Measurements from ENCODE around the gene CASS4. TPM values are rescaled to one million over a fixed set of nuclear protein-coding genes. Genes with fewer than 3 reads are reported as not detected.

CASS4 gene
- total RNA-seq, 1 experiment from 2014 or later, result 0.15 TPM

DNA sequence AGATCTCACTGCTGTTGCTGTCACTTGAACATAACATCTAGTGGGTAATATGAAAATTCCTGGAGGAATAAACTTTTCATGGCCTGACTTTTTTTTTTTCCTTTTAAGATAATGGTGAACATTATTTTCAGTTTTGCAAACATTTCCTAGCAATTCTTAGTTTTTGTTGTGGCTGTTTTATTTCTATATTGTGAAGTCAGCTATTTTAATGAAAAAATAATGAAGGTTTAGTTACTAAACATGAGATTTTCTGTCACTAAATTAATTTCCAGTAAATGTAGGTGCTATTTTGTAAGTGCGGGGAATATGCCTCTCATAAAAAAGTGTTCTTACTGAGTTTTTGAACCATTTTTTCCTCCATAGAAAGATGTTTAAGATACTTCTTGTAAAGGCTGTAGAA is 89.1 kb downstream of the CASS4 start:
- intact Hi-C loops (cut with micrococcal nuclease; ENCODE audit: unreplicated experiment) (no loop called here), in situ Hi-C loops (cut with HindIII; ENCODE audit: low pct_unique_long_range_greater_than_20kb, low sequenced_read_pairs) (no loop called here)
- H3K27ac ChIP-seq (ENCODE audit: low read length), result no peak overlapping the region
- H3K4me1 ChIP-seq (ENCODE audit: control insufficient read depth, insufficient read depth, low read length), result no peaks in the 10 kb centered on the region
- TF ChIP-seq, protein P1, sequence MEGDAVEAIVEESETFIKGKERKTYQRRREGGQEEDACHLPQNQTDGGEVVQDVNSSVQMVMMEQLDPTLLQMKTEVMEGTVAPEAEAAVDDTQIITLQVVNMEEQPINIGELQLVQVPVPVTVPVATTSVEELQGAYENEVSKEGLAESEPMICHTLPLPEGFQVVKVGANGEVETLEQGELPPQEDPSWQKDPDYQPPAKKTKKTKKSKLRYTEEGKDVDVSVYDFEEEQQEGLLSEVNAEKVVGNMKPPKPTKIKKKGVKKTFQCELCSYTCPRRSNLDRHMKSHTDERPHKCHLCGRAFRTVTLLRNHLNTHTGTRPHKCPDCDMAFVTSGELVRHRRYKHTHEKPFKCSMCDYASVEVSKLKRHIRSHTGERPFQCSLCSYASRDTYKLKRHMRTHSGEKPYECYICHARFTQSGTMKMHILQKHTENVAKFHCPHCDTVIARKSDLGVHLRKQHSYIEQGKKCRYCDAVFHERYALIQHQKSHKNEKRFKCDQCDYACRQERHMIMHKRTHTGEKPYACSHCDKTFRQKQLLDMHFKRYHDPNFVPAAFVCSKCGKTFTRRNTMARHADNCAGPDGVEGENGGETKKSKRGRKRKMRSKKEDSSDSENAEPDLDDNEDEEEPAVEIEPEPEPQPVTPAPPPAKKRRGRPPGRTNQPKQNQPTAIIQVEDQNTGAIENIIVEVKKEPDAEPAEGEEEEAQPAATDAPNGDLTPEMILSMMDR (IDR thresholded peaks at IDR 0.05), result no peak
- TF ChIP-seq, protein P2, sequence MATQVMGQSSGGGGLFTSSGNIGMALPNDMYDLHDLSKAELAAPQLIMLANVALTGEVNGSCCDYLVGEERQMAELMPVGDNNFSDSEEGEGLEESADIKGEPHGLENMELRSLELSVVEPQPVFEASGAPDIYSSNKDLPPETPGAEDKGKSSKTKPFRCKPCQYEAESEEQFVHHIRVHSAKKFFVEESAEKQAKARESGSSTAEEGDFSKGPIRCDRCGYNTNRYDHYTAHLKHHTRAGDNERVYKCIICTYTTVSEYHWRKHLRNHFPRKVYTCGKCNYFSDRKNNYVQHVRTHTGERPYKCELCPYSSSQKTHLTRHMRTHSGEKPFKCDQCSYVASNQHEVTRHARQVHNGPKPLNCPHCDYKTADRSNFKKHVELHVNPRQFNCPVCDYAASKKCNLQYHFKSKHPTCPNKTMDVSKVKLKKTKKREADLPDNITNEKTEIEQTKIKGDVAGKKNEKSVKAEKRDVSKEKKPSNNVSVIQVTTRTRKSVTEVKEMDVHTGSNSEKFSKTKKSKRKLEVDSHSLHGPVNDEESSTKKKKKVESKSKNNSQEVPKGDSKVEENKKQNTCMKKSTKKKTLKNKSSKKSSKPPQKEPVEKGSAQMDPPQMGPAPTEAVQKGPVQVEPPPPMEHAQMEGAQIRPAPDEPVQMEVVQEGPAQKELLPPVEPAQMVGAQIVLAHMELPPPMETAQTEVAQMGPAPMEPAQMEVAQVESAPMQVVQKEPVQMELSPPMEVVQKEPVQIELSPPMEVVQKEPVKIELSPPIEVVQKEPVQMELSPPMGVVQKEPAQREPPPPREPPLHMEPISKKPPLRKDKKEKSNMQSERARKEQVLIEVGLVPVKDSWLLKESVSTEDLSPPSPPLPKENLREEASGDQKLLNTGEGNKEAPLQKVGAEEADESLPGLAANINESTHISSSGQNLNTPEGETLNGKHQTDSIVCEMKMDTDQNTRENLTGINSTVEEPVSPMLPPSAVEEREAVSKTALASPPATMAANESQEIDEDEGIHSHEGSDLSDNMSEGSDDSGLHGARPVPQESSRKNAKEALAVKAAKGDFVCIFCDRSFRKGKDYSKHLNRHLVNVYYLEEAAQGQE (IDR thresholded peaks at IDR 0.05; ENCODE audit: insufficient read depth in 1 of 2, low read depth in 2 of 2, low read length in 1 of 2), result no peak
- TF ChIP-seq POLR2AphosphoS5 (IDR thresholded peaks at IDR 0.05; ENCODE audit: low read depth, low read length), result no peak
- TF ChIP-seq TCF7L2 (IDR thresholded peaks at IDR 0.05; ENCODE audit: low read depth, low read length), result no peak
- no peak for TF ChIP-seq SIN3A (IDR thresholded peaks at IDR 0.05; ENCODE audit: borderline replicate concordance, insufficient read depth, low read depth, low read length)
- peaks cover 2% of the 10 kb centered on the region; the same call in 1 of the 2 replicates for H3K36me3 ChIP-seq (ENCODE audit: control insufficient read depth, insufficient read depth, low read length)
- DNase-seq (ENCODE audit: low read depth, low spot score), result no peak
- CTCF ChIA-PET, result no interaction called here
- H3K27me3 ChIP-seq (ENCODE audit: control insufficient read depth, insufficient read depth, low read length), result no peaks in the 10 kb centered on the region
- ATAC-seq, result no peak
- BruUV-seq (replicated peaks), result no TSS peak
- H3K9me3 ChIP-seq (ENCODE audit: control insufficient read depth, insufficient read depth, low read depth, low read length), result no peaks in the 10 kb centered on the region
- no peak overlapping the region for H3K4me3 ChIP-seq (ENCODE audit: low read depth in 2 of 2, low read length in 2 of 2)
- POLR2A ChIA-PET, result no interaction called here

DNA sequence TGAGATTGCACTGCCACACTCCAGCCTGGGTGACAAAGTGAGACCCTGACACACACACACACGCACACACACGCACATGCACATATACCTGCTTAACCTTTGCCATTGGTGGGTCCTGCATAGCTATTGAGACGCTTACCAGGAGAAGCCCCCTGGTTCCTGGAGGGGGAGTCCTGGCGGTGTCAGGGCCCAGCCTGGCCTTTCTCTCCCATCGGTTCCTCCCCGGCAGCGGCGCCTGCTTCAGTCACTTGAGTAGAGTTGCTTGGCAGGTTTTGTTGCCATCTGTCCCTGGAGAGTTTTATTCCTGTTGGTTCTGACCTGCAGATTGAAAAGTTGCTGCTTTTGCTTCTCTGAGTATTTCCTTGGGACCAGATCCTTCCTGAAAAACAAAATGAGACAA is 91.9 kb downstream of the CASS4 start:
- in situ Hi-C loops (cut with HindIII; ENCODE audit: low pct_unique_long_range_greater_than_20kb, low sequenced_read_pairs), result no loop called here
- TF ChIP-seq, protein P1 (IDR thresholded peaks at IDR 0.05), result no peak
- TF ChIP-seq SIN3A (IDR thresholded peaks at IDR 0.05; ENCODE audit: borderline replicate concordance, insufficient read depth, low read depth, low read length) (no peak), POLR2AphosphoS5 (IDR thresholded peaks at IDR 0.05; ENCODE audit: low read depth, low read length) (no peak), TCF7L2 (IDR thresholded peaks at IDR 0.05; ENCODE audit: low read depth, low read length) (no peak)
- TF ChIP-seq, protein P2 (IDR thresholded peaks at IDR 0.05; ENCODE audit: insufficient read depth in 1 of 2, low read depth in 2 of 2, low read length in 1 of 2), result no peak
- H3K4me3 ChIP-seq (ENCODE audit: low read depth in 2 of 2, low read length in 2 of 2), result no peak overlapping the region
- H3K27me3 ChIP-seq (ENCODE audit: control insufficient read depth, insufficient read depth, low read length), result no peaks in the 10 kb centered on the region
- ChIA-PET POLR2A (no interaction called here), CTCF (no interaction called here)
- intact Hi-C loops (cut with micrococcal nuclease; ENCODE audit: unreplicated experiment), result no loop called here
- no peaks in the 10 kb centered on the region; the same call in 1 of the 2 replicates for H3K36me3 ChIP-seq (ENCODE audit: control insufficient read depth, insufficient read depth, low read length)
- H3K27ac ChIP-seq (ENCODE audit: low read length), result no peak overlapping the region
- H3K9me3 ChIP-seq (ENCODE audit: control insufficient read depth, insufficient read depth, low read depth, low read length), result no peaks in the 10 kb centered on the region
- DNase-seq (ENCODE audit: low read depth, low spot score) (no peak), ATAC-seq (no peak)
- no TSS peak for BruUV-seq (replicated peaks)
- H3K4me1 ChIP-seq (ENCODE audit: control insufficient read depth, insufficient read depth, low read length), result no peaks in the 10 kb centered on the region

All from Panc1 (cell line).